Activated naive CD8-positive, alpha-beta T cell treated with anti-CD3 and anti-CD28 coated beads for 36 hours (primary cell): ENCODE results near the gene SNX19. TPM values are rescaled to one million over a fixed set of nuclear protein-coding genes. Genes with fewer than 3 reads are reported as not detected.

Experiments
- DNase-seq: peaks from one replicate; pipeline ENCODE4 v3.0.0; 2021
- H3K27ac Mint-ChIP-seq: one replicate; pipeline ENCODE4 v1.8.0; 2022; ENCODE audit warnings: mild to moderate bottlenecking, moderate library complexity, mixed read lengths
- H3K27me3 Mint-ChIP-seq: one replicate; pipeline ENCODE4 v1.8.0; 2022; ENCODE audit warnings: mild to moderate bottlenecking, mixed read lengths
- H3K36me3 Mint-ChIP-seq: one replicate; pipeline ENCODE4 v1.8.0; 2021; ENCODE audit warnings: mild to moderate bottlenecking, mixed read lengths
- H3K4me1 Mint-ChIP-seq: one replicate; pipeline ENCODE4 v1.8.0; 2021; ENCODE audit warnings: mixed read lengths
- H3K4me3 Mint-ChIP-seq: one replicate; pipeline ENCODE4 v1.8.0; 2022; ENCODE audit warnings: mild to moderate bottlenecking, moderate library complexity, mixed read lengths
- H3K9me3 Mint-ChIP-seq: one replicate; pipeline ENCODE4 v1.8.0; 2022; ENCODE audit warnings: mixed read lengths
- total RNA-seq, 2 experiments: library from RNA; stranded (reverse); gene quantifications; one replicate each; pipeline ENCODE4 v1.2.3, GENCODE V29; 2021

Gene SNX19
- total RNA-seq, 2 experiments from 2014 or later: 24.8 to 27.0 TPM

DNA sequence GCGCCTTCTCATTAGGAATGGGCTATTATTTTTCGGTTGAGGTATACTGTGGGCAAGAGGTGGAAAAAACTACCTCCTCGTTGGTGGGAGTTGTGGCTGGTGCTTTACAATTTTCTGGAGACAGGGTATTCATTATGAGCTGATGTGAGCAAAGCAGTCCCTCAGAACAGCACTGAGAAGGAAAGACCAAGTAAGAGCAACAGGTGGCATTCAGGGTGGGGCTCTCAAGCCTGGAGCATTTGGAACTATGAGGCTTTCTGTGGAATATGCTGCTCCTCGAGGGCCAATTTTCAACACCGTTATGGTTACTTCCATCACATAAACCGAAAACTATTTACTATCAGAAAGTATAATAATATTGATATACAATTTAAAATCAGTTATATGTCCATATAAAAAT is 3.7 kb downstream of the SNX19 start:
- peaks cover 20% of the 10 kb centered on the region for H3K9me3 Mint-ChIP-seq
- H3K27ac Mint-ChIP-seq: no peak overlapping the region
- no peak for DNase-seq
- no peaks in the 10 kb centered on the region for H3K27me3 Mint-ChIP-seq
- H3K4me1 Mint-ChIP-seq: peaks cover 17% of the 10 kb centered on the region
- no peak overlapping the region for H3K4me3 Mint-ChIP-seq
- peaks cover 72% of the 10 kb centered on the region for H3K36me3 Mint-ChIP-seq

GRCh38 chr11:130911306-130911705 is 5.0 kb downstream of the SNX19 start:
- H3K27ac Mint-ChIP-seq: no peak overlapping the region
- no peak overlapping the region for H3K4me3 Mint-ChIP-seq
- H3K9me3 Mint-ChIP-seq: peaks cover 20% of the 10 kb centered on the region
- no peaks in the 10 kb centered on the region for H3K27me3 Mint-ChIP-seq
- no peak for DNase-seq
- H3K4me1 Mint-ChIP-seq: peaks cover 14% of the 10 kb centered on the region
- H3K36me3 Mint-ChIP-seq: peaks cover 79% of the 10 kb centered on the region

- H3K4me3 Mint-ChIP-seq: no peak overlapping the region
- peaks cover 20% of the 10 kb centered on the region for H3K9me3 Mint-ChIP-seq
- H3K36me3 Mint-ChIP-seq: peaks cover 72% of the 10 kb centered on the region
- H3K27me3 Mint-ChIP-seq: no peaks in the 10 kb centered on the region
- no peak for DNase-seq
- H3K4me1 Mint-ChIP-seq: peaks cover 10% of the 10 kb centered on the region
- H3K27ac Mint-ChIP-seq: no peak overlapping the region
Observed at GRCh38 chr11:130909650-130910049, 6.6 kb downstream of the SNX19 start.

DNA sequence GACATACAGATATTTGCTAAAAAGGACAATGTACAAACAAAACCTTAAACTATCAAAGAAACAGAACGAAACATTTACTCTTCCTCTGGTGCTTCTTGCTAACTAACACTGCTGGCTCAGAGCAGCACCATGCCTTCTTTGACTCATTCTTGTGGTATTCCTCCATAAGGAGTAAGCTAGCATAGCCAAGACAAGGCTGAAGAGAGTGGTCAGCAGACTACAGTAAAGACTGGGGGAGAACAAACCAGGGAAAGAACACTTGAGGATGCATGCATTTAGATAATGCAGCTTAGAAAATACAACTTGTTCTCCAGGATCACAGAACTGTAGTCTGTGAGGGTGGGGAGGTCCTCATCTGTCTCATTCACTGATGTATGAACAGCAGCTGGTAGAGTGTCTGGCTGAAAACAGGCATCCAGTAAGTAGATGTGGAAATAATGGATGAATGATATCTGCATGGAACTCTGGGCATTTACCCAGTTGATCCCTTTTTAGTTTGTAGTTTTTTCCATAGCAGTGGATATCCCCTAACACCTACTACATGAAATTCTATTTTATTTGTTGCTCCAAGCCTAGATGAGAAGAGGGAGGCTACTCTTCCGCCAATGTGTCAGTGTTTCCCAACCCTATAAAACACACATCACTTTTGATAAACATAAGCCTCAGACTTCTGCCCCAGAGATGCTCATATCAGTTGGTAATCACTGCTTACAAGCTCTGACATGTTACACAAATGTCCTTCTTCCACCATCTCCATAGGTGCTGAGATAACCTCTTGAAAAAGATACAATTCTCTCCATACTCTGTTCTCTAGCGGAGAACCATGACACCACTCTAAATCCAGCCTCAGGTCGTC is 7.3 kb downstream of the SNX19 start:
- Mint-ChIP-seq H3K27me3 (no peaks in the 10 kb centered on the region), H3K9me3 (peaks cover 15% of the 10 kb centered on the region), H3K4me3 (no peak overlapping the region), H3K36me3 (peaks cover 70% of the 10 kb centered on the region), H3K27ac (no peak overlapping the region), H3K4me1 (peaks cover 9% of the 10 kb centered on the region)
- no peak for DNase-seq

- peaks cover 8% of the 10 kb centered on the region for H3K9me3 Mint-ChIP-seq
- H3K27me3 Mint-ChIP-seq: no peaks in the 10 kb centered on the region
- no peak for DNase-seq
- H3K36me3 Mint-ChIP-seq: peaks cover 66% of the 10 kb centered on the region
- H3K4me1 Mint-ChIP-seq: peaks cover 7% of the 10 kb centered on the region
- H3K27ac Mint-ChIP-seq: no peak overlapping the region
- H3K4me3 Mint-ChIP-seq: no peak overlapping the region
Observed at GRCh38 chr11:130908061-130908460, 8.2 kb downstream of the SNX19 start.

DNA sequence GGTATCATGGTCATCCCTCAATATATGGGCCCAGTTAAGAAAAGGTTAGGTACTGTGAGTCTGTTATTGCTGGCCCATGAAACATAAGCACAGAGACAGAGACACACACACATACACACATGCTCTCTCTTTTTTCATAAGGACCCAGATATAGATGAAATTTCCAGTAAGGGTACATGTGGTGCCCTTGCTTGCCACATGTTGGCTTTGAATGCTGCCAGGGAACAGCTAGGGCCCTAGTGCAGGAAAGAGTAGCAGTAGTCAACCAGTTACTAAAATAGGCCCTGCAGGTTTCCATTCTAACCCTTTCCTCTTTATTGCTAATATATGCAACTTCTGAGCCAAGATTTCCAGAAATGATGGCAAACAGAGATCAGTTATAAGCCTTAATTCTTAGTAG is 9.1 kb downstream of the SNX19 start:
- H3K36me3 Mint-ChIP-seq: peaks cover 58% of the 10 kb centered on the region
- no peaks in the 10 kb centered on the region for H3K27me3 Mint-ChIP-seq
- H3K4me3 Mint-ChIP-seq: no peak overlapping the region
- peaks cover 4% of the 10 kb centered on the region for H3K9me3 Mint-ChIP-seq
- peaks cover 7% of the 10 kb centered on the region for H3K4me1 Mint-ChIP-seq
- no peak for DNase-seq
- H3K27ac Mint-ChIP-seq: no peak overlapping the region

GRCh38 chr11:130906616-130907015 is 9.7 kb downstream of the SNX19 start:
- H3K27me3 Mint-ChIP-seq: no peaks in the 10 kb centered on the region
- peaks cover 52% of the 10 kb centered on the region for H3K36me3 Mint-ChIP-seq
- H3K27ac Mint-ChIP-seq: no peak overlapping the region
- no peak for DNase-seq
- no peak overlapping the region for H3K4me3 Mint-ChIP-seq
- H3K9me3 Mint-ChIP-seq: no peaks in the 10 kb centered on the region
- peaks cover 7% of the 10 kb centered on the region for H3K4me1 Mint-ChIP-seq

GRCh38 chr11:130905512-130905911 is 10.8 kb downstream of the SNX19 start:
- no peaks in the 10 kb centered on the region for H3K9me3 Mint-ChIP-seq
- H3K4me1 Mint-ChIP-seq: peaks cover 7% of the 10 kb centered on the region
- peaks cover 45% of the 10 kb centered on the region for H3K36me3 Mint-ChIP-seq
- H3K27ac Mint-ChIP-seq: no peak overlapping the region
- DNase-seq: no peak
- no peak overlapping the region for H3K4me3 Mint-ChIP-seq
- no peaks in the 10 kb centered on the region for H3K27me3 Mint-ChIP-seq

GRCh38 chr11:130904380-130904779 is 11.9 kb downstream of the SNX19 start:
- no peak for DNase-seq
- Mint-ChIP-seq H3K9me3 (no peaks in the 10 kb centered on the region), H3K4me1 (peaks cover 6% of the 10 kb centered on the region), H3K36me3 (peaks cover 39% of the 10 kb centered on the region), H3K4me3 (no peak overlapping the region), H3K27ac (no peak overlapping the region), H3K27me3 (no peaks in the 10 kb centered on the region)

DNA sequence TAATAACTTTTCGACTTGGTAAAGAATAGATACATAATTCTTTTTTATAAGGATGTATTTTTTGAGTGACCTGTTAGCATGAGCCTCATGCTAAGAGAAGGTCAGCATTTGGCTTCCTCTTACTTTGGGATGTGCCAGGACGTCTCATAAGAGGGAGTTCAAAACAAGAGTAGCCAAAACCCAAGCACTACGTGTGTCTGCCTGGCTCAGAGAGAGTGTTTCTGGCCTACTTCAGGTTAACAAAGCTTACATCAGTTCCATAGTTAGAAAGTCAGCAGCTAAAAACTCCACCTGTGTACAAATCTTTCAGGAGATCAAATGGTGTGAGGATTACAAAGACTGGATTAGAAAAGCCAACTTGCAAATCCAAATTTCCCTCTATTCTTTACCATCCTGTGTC is 13.9 kb downstream of the SNX19 start:
- DNase-seq: no peak
- peaks cover 2% of the 10 kb centered on the region for H3K4me1 Mint-ChIP-seq
- no peak overlapping the region for H3K27ac Mint-ChIP-seq
- H3K4me3 Mint-ChIP-seq: no peak overlapping the region
- H3K36me3 Mint-ChIP-seq: peaks cover 38% of the 10 kb centered on the region
- H3K9me3 Mint-ChIP-seq: no peaks in the 10 kb centered on the region
- no peaks in the 10 kb centered on the region for H3K27me3 Mint-ChIP-seq

GRCh38 chr11:130899106-130899505 is 17.2 kb downstream of the SNX19 start:
- Mint-ChIP-seq H3K4me3 (no peak overlapping the region), H3K4me1 (peaks cover 2% of the 10 kb centered on the region), H3K9me3 (no peaks in the 10 kb centered on the region), H3K27me3 (no peaks in the 10 kb centered on the region), H3K27ac (no peak overlapping the region), H3K36me3 (peaks cover 24% of the 10 kb centered on the region)
- no peak for DNase-seq

DNA sequence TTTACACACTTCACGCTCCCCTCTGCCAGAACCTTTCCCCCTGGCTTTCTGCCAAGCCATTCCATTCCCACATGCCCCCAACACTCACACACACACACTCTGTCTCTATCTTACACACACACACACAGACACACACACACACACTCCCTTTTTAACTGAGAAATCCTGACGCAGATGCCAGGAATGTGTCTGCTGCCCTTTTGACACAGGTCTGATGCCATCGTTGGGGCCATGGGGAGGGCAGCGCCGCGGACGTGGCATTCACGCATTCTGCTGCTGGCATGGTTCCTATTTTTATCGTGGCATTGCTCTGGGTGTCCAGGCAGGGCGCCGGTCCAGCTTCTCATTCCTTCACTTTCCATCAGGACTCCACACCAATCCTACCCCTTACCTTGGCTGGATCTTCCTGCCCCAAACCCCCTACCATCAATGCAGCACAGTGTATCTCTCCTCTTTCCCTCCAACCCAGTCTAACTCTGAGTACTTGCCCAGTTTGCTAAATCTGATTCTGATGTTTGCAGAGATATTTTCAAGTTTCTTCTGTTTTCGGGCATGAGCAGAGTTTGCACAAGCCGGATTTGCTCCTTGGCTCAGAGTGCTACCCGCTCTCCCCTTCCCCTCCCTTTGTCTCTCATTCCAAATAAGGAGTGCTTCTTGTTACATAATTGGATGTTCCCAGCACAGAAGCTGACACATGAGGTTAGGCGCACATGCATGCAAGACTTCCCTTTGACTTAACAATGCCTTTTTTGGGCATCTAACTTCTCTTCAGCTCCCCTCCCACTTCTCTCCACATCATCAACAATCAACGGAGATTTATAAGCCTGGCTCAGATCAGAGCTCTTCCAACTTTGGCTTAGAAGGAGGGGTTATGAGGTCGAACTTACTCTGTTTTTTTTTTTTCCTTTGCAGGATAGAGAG is 18.8 kb downstream of the SNX19 start:
- Mint-ChIP-seq H3K36me3 (peaks cover 19% of the 10 kb centered on the region), H3K27ac (no peak overlapping the region), H3K4me3 (no peak overlapping the region), H3K27me3 (no peaks in the 10 kb centered on the region), H3K9me3 (no peaks in the 10 kb centered on the region), H3K4me1 (no peaks in the 10 kb centered on the region)
- DNase-seq: no peak

GRCh38 chr11:130894322-130895025 is 21.8 kb downstream of the SNX19 start:
- no peaks in the 10 kb centered on the region for H3K27me3 Mint-ChIP-seq
- peaks cover 13% of the 10 kb centered on the region for H3K36me3 Mint-ChIP-seq
- peak; percentile 52 for DNase-seq
- no peak overlapping the region for H3K27ac Mint-ChIP-seq
- no peaks in the 10 kb centered on the region for H3K4me1 Mint-ChIP-seq
- no peak overlapping the region for H3K4me3 Mint-ChIP-seq
- H3K9me3 Mint-ChIP-seq: no peaks in the 10 kb centered on the region

- no peaks in the 10 kb centered on the region for H3K4me1 Mint-ChIP-seq
- peaks cover 10% of the 10 kb centered on the region for H3K36me3 Mint-ChIP-seq
- no peak overlapping the region for H3K27ac Mint-ChIP-seq
- H3K9me3 Mint-ChIP-seq: no peaks in the 10 kb centered on the region
- H3K27me3 Mint-ChIP-seq: no peaks in the 10 kb centered on the region
- no peak for DNase-seq
- H3K4me3 Mint-ChIP-seq: no peak overlapping the region
Observed at GRCh38 chr11:130892861-130893260, 23.4 kb downstream of the SNX19 start.

- Mint-ChIP-seq H3K9me3 (no peaks in the 10 kb centered on the region), H3K4me3 (no peak overlapping the region), H3K27me3 (no peaks in the 10 kb centered on the region), H3K4me1 (peaks cover 4% of the 10 kb centered on the region), H3K27ac (no peak overlapping the region), H3K36me3 (peaks cover 7% of the 10 kb centered on the region)
- DNase-seq: no peak
Observed at GRCh38 chr11:130891326-130891725, 25.0 kb downstream of the SNX19 start.
